Spleen (tissue), 13 donors: ENCODE data around the gene DHRS1. TPM values are rescaled to one million over a fixed set of nuclear protein-coding genes. Genes with fewer than 3 reads are reported as not detected.

Source experiments
- DNase-seq: peaks from one replicate; pipeline ENCODE4 v3.0.0-alpha.2; 2020
- H3K27ac ChIP-seq, 8 donors: fragments of 200-600 bp; sonication (generic) in 7 of 8; 1 replicate in 4 of 8; 2 replicates in 4 of 8; pipeline versions ENCODE4 v1.5.0 to v1.8.0; 2016 to 2021; ENCODE audit warnings: inconsistent platforms in 4 of 8, mild to moderate bottlenecking in 4 of 8, moderate library complexity in 1 of 8
- H3K27me3 ChIP-seq, 7 donors: fragments of 200-600 bp; sonication (generic) in 6 of 7; replicated peaks in 1 of 7; 1 replicate in 4 of 7; 2 replicates in 3 of 7; pipeline versions ENCODE4 v1.5.0 to v1.8.0; 2016 to 2021; ENCODE audit warnings: inconsistent platforms in 3 of 7, mild to moderate bottlenecking in 1 of 7
- H3K36me3 ChIP-seq, 6 donors: fragments of 200-600 bp; sonication (generic) in 5 of 6; 1 replicate in 4 of 6; 2 replicates in 2 of 6; pipeline versions ENCODE4 v1.5.0 to v1.8.0; 2016 to 2021; ENCODE audit warnings: inconsistent platforms in 2 of 6
- H3K4me1 ChIP-seq, 6 donors: fragments of 200-600 bp; sonication (generic) in 5 of 6; 1 replicate in 3 of 6; 2 replicates in 3 of 6; pipeline versions ENCODE4 v1.5.0 to v1.8.0; 2016 to 2021; ENCODE audit warnings: inconsistent platforms in 3 of 6
- H3K4me3 ChIP-seq, 8 donors: fragments of 200-600 bp; sonication (generic) in 7 of 8; 1 replicate in 4 of 8; 2 replicates in 4 of 8; pipeline versions ENCODE4 v1.5.0 to v1.8.0; 2016 to 2021; ENCODE audit warnings: inconsistent platforms in 4 of 8, mild to moderate bottlenecking in 4 of 8, moderate library complexity in 2 of 8
- H3K9me3 ChIP-seq, 8 donors: fragments of 200-600 bp; sonication (generic) in 7 of 8; 1 replicate in 4 of 8; 2 replicates in 4 of 8; pipeline versions ENCODE4 v1.5.0 to v1.8.0; 2016 to 2021; ENCODE audit warnings: inconsistent platforms in 4 of 8
- POLR2A ChIP-seq, 3 donors: fragments of 450-650 bp; IDR thresholded peaks; one replicate each; pipeline ENCODE4 v1.5.1; 2017; ENCODE audit warnings: antibody characterized with exemption in 3 of 3, mild to moderate bottlenecking in 1 of 3
- POLR2AphosphoS5 ChIP-seq, 3 donors: sonication (generic); formaldehyde crosslinking; IDR thresholded peaks; one replicate each; pipeline ENCODE4 v1.5.1; 2017; ENCODE audit warnings: antibody characterized with exemption in 3 of 3
- WGBS, 5 donors: extraction: QIAGEN DNeasy Blood & Tissue Kit in 3 of 5; methylation state at CpG; one replicate each; pipeline versions ENCODE4 v1.1.5 to v1.1.7; 2013 to 2018; 5-methylcytosine and 5-hydroxymethylcytosine counted together
- intact Hi-C: fragments of 100-400 bp; cut with DNase I; formaldehyde crosslinking; loops from one replicate; pipeline ENCODE4 v1.15.0; 2023; ENCODE audit warnings: low total_unique reads
- long read RNA-seq, 2 donors: transcript quantifications; one replicate each; lab custom pipeline, GENCODE V29; 2026
- polyA plus RNA-seq, 3 donors: library from polyadenylated mRNA; stranded (reverse); fragments of 200-250 nt; gene quantifications; one replicate each; pipeline ENCODE4 v1.2.1, GENCODE V29; 2013
- total RNA-seq, 7 donors: library from RNA; depleted of rRNA in 3 of 7; stranded (reverse); fragments of >200 nt in 3 of 7; fragmentation: NEBNext Ultra II Directional in 4 of 7; extraction: Animal tissue kit (Norgen Biotek cat#: 25700) in 4 of 7; gene quantifications; one replicate each; pipeline versions ENCODE4 v1.1.0 to v1.2.1, GENCODE V29; 2016 to 2021
- TF ChIP-seq, protein P1 (sequence below), 11 experiments: fragments of 200-600 bp in 7 of 11; fragments of 450-650 bp in 4 of 11; sonication (generic) in 4 of 11; IDR thresholded peaks in 8 of 11; conservative IDR thresholded peaks in 3 of 11; 1 replicate in 7 of 11; 2 replicates in 4 of 11; pipeline versions ENCODE4 v1.4.0 to v1.8.0; 2016 to 2021; ENCODE audit warnings: antibody characterized with exemption in 11 of 11, inconsistent platforms in 4 of 11, mild to moderate bottlenecking in 1 of 11
- donor health status: healthy with polysubstance abuse.
- donor health status: DM: no; HTN: no; CAD: no; lungs with moderate emphysema.
- donor health status: DM: no; HTN: no; CAD: no.
- donor health status: Bipolar disorder and iron deficiency.
- donor health status: healthy.
- donor health status: DM: no; HTN: no; CAD: no.
- donor health status: DM: yes; HTN: yes; CAD: no.

The DHRS1 gene
- total RNA-seq (10 to 100 TPM; 29.9 to 56.1 (median 34.0) TPM), polyA plus RNA-seq (10 to 100 TPM; 22.0 to 38.2 (median 30.3) TPM)
- long read RNA-seq, donor 1, transcript DHRS1-201 (9 exons, 1,480 nt) = major isoform, 5 of 13 reads
- long read RNA-seq, donor 1, transcript DHRS1-205 (1 exons, 528 nt) = major isoform, 5 of 13 reads
- long read RNA-seq, donor 1, partial matches to known transcripts = 0 of 13 reads
- long read RNA-seq, donor 1, other reads (novel, unspliced or antisense) = 0 of 13 reads
- long read RNA-seq, donor 2, transcript DHRS1-201 (9 exons, 1,480 nt) = major isoform, 7 of 26 reads
- long read RNA-seq, donor 2, partial matches to known transcripts = 0 of 26 reads
- long read RNA-seq, donor 2, other reads (novel, unspliced or antisense) = 16 of 26 reads

DNA sequence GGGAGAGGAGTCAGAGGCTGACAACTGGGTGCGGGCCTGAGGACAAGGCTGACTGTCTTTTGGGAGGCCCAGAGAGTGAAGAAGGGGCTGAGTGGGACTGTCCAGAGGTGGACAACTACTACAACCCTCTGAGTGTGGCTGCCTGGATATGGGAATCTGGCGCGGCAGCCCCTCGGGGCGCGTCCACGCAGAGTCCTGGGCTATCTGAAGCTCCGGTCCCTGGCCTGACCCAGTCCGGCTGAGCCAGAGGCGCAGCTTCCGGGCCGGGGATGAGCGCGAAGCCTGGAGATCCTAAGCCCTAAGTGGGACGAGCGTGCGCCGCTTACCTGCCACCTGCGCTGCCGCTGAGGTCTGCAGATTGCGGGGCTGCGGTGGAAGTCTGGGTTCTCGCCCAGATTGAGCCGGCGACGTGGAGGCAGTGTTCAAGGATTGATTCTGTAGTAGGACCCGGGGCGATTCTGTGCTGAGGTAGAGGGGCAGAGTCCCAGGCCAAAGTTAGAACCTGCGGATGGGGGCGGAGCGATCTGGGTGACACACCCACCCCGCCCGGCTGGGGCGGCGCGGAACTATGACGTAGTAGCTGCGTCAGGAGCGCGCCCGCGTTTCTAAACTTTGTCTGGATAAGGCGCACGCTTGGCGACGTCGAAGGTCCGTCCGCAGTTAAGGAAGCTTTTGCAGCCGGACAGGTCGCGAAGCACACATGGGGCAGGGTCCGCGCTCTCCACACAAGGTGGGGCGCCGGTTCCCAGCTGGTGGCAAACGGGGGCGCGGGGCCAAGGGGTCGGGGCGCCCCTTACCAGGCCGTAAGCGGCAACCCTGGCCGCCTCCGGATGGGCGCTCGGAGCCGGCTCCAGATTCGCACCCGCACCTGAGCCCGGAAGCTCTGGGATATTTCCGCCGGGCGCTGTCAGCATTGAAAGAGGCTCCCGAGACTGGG is at the start of gene DHRS1, which contains the start of gene NOP9:
Gene DHRS1, minus strand, starts transcription at position 526 of the 937 bp plus-strand sequence. CDS start 674 bp downstream, outside the sequence.
Gene NOP9, plus strand, starts transcription at position 596 of the 937 bp plus-strand sequence. Its CDS starts 105 bp downstream, at position 701.
- no peaks in the 10 kb centered on the region for H3K9me3 ChIP-seq
- TF ChIP-seq POLR2AphosphoS5 (IDR thresholded peaks at IDR 0.05) = peak; percentile 95 to 97 (median 96)
- TF ChIP-seq POLR2A (IDR thresholded peaks at IDR 0.05) = peak in 2 of 3 donors; percentile 37 to 87
- TF ChIP-seq, protein P1, sequence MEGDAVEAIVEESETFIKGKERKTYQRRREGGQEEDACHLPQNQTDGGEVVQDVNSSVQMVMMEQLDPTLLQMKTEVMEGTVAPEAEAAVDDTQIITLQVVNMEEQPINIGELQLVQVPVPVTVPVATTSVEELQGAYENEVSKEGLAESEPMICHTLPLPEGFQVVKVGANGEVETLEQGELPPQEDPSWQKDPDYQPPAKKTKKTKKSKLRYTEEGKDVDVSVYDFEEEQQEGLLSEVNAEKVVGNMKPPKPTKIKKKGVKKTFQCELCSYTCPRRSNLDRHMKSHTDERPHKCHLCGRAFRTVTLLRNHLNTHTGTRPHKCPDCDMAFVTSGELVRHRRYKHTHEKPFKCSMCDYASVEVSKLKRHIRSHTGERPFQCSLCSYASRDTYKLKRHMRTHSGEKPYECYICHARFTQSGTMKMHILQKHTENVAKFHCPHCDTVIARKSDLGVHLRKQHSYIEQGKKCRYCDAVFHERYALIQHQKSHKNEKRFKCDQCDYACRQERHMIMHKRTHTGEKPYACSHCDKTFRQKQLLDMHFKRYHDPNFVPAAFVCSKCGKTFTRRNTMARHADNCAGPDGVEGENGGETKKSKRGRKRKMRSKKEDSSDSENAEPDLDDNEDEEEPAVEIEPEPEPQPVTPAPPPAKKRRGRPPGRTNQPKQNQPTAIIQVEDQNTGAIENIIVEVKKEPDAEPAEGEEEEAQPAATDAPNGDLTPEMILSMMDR (IDR thresholded peaks at IDR 0.05 in 8 of 11, conservative IDR thresholded peaks at IDR 0.05 in 3 of 11) = peak in 2 of 11 experiments; percentile 25 to 35
- peaks cover 3 to 60% (median 44%) of the 10 kb centered on the region in 6 donors for H3K36me3 ChIP-seq
- intact Hi-C loops = loop anchor here (2.0 kb wide), 1 partner anchor 57 kb away; the partner anchor contains the start of gene TINF2
- peak within 1 kb of the TSS; percentile 87 to 99 (median 96) for H3K4me3 ChIP-seq
- H3K27ac ChIP-seq = peak within 1 kb of the TSS; percentile 85 to 95 (median 90)
- peak; percentile 98 for DNase-seq
- no peaks in the 10 kb centered on the region for H3K27me3 ChIP-seq
- 0 to 1% (median 1%) methylated on average over 14 to 75 of the region's 75 CpGs for WGBS, 5 donors
- H3K4me1 ChIP-seq = peaks cover 31 to 72% (median 62%) of the 10 kb centered on the region in 6 donors

DNA sequence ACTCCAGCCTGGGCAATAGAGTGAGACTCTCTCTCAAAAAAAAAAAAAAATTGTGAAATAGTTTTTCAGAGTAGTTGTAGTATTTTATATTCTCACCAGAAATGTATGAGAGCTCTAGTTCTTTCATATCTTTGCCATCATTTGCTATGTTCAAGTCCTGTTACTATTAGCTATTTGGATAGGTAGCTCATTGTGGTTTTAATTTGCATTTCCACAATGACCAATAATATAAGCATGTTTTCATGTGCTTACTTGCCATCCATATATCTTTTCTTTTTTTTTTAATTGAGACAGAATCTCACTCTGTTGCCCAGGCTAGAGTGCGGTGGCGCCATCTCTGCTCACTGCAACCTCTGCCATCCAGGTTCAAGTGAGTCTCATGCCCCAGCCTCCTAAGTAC is 48.6 kb upstream of the DHRS1 start:
- Histone ChIP-seq H3K4me3 (no peak overlapping the region), H3K27me3 (peaks cover 0 to 32% (median 0%) of the 10 kb centered on the region in 7 donors), H3K36me3 (no peaks in the 10 kb centered on the region), H3K9me3 (no peaks in the 10 kb centered on the region), H3K27ac (no peak overlapping the region), H3K4me1 (no peaks in the 10 kb centered on the region)
- TF ChIP-seq, protein P1 (IDR thresholded peaks at IDR 0.05 in 8 of 11, conservative IDR thresholded peaks at IDR 0.05 in 3 of 11) = no peak
- TF ChIP-seq POLR2A (IDR thresholded peaks at IDR 0.05) (no peak), POLR2AphosphoS5 (IDR thresholded peaks at IDR 0.05) (no peak)
- intact Hi-C loops = no loop called here
- DNase-seq = no peak
- WGBS, 5 donors = 88 to 97% (median 95%) methylated on average over 2 of the region's 2 CpGs

DNA sequence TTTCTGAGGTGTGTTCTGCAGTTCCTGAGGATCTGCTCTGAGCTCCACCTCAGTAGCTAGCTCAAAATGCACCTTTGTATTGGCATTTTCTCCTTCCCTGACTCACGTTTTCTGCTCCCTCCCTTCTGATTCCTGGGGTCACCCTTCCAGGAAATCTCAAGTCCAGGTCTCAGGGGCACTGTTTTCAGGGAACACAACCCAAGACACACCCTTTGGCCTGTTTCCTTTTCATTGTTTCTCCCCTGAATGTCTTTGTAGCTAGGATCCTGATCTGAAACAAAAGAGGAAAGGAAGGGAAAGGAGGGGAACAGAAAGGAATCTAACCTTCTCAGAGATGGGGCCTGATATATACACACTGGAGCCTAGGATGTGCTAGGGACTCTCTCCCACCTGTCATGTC is 47.6 kb upstream of the DHRS1 start:
- Histone ChIP-seq H3K36me3 (no peaks in the 10 kb centered on the region), H3K9me3 (no peaks in the 10 kb centered on the region), H3K27me3 (peaks cover 0 to 22% (median 0%) of the 10 kb centered on the region in 7 donors), H3K4me1 (no peaks in the 10 kb centered on the region), H3K27ac (peak overlapping the region in 2 of 8 donors; percentile 13 to 15), H3K4me3 (no peak overlapping the region)
- no peak for DNase-seq
- WGBS, 5 donors = 33 to 60% (median 52%) methylated on average over 1 of the region's 1 CpG
- intact Hi-C loops = no loop called here
- TF ChIP-seq POLR2A (IDR thresholded peaks at IDR 0.05) (no peak), POLR2AphosphoS5 (IDR thresholded peaks at IDR 0.05) (no peak)
- TF ChIP-seq, protein P1 (IDR thresholded peaks at IDR 0.05 in 8 of 11, conservative IDR thresholded peaks at IDR 0.05 in 3 of 11) = no peak
